ENCODE data around the gene CEBPA. TPM values are rescaled to one million over a fixed set of nuclear protein-coding genes. Genes with fewer than 3 reads are reported as not detected.

The CEBPA gene
- total and polyA plus RNA-seq, 10 of the 15 experiments (the other 5 are each of a cell fraction or from before 2014, with no cell fraction given), result 0.04 to 0.36 (median 0.13) TPM; not detected in 4

DNA sequence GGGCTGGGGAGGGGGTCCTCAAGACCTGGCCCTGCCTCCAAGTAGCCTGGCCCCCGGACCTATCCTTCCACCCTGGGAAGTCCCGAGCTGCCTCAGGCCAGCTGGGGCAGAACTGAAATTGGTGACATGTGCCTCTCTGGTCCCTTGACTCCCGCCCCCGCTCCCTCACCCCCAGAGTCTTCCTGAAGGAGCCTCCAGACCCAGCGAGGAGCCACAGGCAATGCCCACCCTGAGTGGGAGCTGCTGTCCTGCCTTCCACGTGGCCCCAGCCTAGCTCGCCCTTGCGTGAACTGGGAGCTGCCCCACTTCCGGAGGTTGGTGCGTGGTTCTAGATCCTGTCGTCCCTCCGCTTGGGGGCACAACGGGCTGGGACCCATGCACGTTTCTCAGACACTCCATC is 34.6 kb downstream of the CEBPA start:
- in situ Hi-C loops (cut with MboI), result no loop called here
- SMC1A ChIA-PET (ENCODE audit: uncharacterized antibody, unreplicated experiment), result no interaction called here
- Histone ChIP-seq H3K4me3 (no peak overlapping the region), H3K36me3 (ENCODE audit: control insufficient read depth in 2 of 2, insufficient read depth in 2 of 2, low read length in 1 of 2) (no peaks in the 10 kb centered on the region), H3K9ac (ENCODE audit: control insufficient read depth, insufficient read depth, low read length) (no peak overlapping the region), H2AFZ (ENCODE audit: control insufficient read depth, low read depth, low read length) (no peak overlapping the region), H3K79me2 (ENCODE audit: control insufficient read depth, insufficient read depth, low read length) (no peaks in the 10 kb centered on the region), H3K9me3 (replicated peaks; ENCODE audit: control insufficient read depth, insufficient read depth, low read length) (no peaks in the 10 kb centered on the region), H3K4me1 (ENCODE audit: control insufficient read depth, insufficient read depth, low read length) (peaks cover 8% of the 10 kb centered on the region), H3K27me3 (replicated peaks in 1 of 2; ENCODE audit: control insufficient read depth in 2 of 2, insufficient read depth in 2 of 2, low read length in 1 of 2) (no peaks in the 10 kb centered on the region), H4K20me1 (ENCODE audit: control insufficient read depth, insufficient read depth) (no peaks in the 10 kb centered on the region), H3K27ac (ENCODE audit: control insufficient read depth, insufficient read depth) (no peak overlapping the region), H3K4me2 (ENCODE audit: control insufficient read depth, insufficient read depth) (no peak overlapping the region)
- FAIRE-seq (no peak), ATAC-seq (peak; percentile 75), DNase-seq (ENCODE audit: low read depth, low spot score) (no peak)
- intact Hi-C loops (cut with micrococcal nuclease; ENCODE audit: unreplicated experiment), result no loop called here
- TF ChIP-seq BHLHE40 (IDR thresholded peaks at IDR 0.05; ENCODE audit: borderline replicate concordance in 1 of 2, low read depth in 2 of 2, low read length in 1 of 2), result peak in 1 of 2 experiments; percentile 19; a peak in 1 of 4 replicates
- TF ChIP-seq CHD2 (IDR thresholded peaks at IDR 0.05; ENCODE audit: borderline replicate concordance, low read depth, low read length), result no peak
- peak in 1 of 2 experiments; percentile 25; a peak in 1 of 3 replicates for TF ChIP-seq EGR1 (IDR thresholded peaks at IDR 0.05; ENCODE audit: borderline replicate concordance in 1 of 2, low read depth in 2 of 2, low read length in 2 of 2)
- peak; percentile 47 for TF ChIP-seq IKZF1 (conservative IDR thresholded peaks at IDR 0.05)
- TF ChIP-seq NBN (IDR thresholded peaks at IDR 0.05), result no peak
- TF ChIP-seq WRNIP1 (IDR thresholded peaks at IDR 0.05; ENCODE audit: borderline replicate concordance, low read depth, low read length), result no peak
- TF ChIP-seq TCF12 (IDR thresholded peaks at IDR 0.05; ENCODE audit: low read depth, low read length), result 0 out of 2 replicates have a peak, but pooled peaks have one; percentile 22
- POLR2A ChIA-PET, result no interaction called here
- CTCF ChIA-PET, result no interaction called here
- RAD21 ChIA-PET (ENCODE audit: unreplicated experiment), result no interaction called here
- BruUV-seq (replicated peaks), result no TSS peak
- 29% methylated on average over 14 of the region's 14 CpGs for WGBS (ENCODE audit: insufficient coverage, insufficient replicate concordance, low lambda C conversion rate, missing lambda C conversion rate)

DNA sequence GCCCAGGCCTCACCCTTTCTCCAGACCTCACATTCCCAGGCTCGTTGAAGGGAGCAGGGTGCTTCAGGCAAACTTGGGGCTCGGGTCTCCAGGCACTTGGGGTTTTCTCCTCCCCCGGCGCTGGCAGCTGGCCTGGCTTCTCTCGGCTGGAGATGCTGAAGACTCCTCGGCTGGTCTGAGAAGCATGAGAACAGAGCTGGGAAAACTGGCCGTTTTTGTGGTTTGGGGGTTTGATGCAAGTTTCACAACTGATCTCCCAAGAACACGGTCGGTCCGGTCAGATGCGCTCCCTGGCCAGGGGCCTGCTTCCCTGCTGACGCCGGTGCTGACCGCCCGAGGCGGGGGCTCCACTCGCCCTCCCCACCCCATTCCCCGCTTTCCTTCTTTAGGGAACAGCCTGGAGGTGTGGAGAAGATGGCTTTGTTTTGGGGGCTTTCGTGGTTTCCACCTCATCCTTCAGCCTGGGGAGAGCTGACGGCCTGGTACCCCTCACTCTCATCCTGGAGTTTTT is 35.3 kb downstream of the CEBPA start:
- Histone ChIP-seq H3K4me1 (ENCODE audit: control insufficient read depth, insufficient read depth, low read length) (peaks cover 8% of the 10 kb centered on the region), H3K36me3 (ENCODE audit: control insufficient read depth in 2 of 2, insufficient read depth in 2 of 2, low read length in 1 of 2) (no peaks in the 10 kb centered on the region), H3K4me3 (no peak overlapping the region), H3K79me2 (ENCODE audit: control insufficient read depth, insufficient read depth, low read length) (no peaks in the 10 kb centered on the region), H3K4me2 (ENCODE audit: control insufficient read depth, insufficient read depth) (no peak overlapping the region), H4K20me1 (ENCODE audit: control insufficient read depth, insufficient read depth) (no peaks in the 10 kb centered on the region), H3K27ac (ENCODE audit: control insufficient read depth, insufficient read depth) (no peak overlapping the region), H3K9me3 (replicated peaks; ENCODE audit: control insufficient read depth, insufficient read depth, low read length) (no peaks in the 10 kb centered on the region), H3K9ac (ENCODE audit: control insufficient read depth, insufficient read depth, low read length) (no peak overlapping the region), H3K27me3 (replicated peaks in 1 of 2; ENCODE audit: control insufficient read depth in 2 of 2, insufficient read depth in 2 of 2, low read length in 1 of 2) (no peaks in the 10 kb centered on the region), H2AFZ (ENCODE audit: control insufficient read depth, low read depth, low read length) (no peak overlapping the region)
- in situ Hi-C loops (cut with MboI), result no loop called here
- POLR2A ChIA-PET, result no interaction called here
- CTCF ChIA-PET, result interaction anchor here (0.6 kb wide), 1 partner anchor 27 kb away, joined by 3 read pairs; no protein-coding TSS in a partner anchor
- WGBS (ENCODE audit: insufficient coverage, insufficient replicate concordance, low lambda C conversion rate, missing lambda C conversion rate), result 64% methylated on average over 19 of the region's 20 CpGs
- no peak for TF ChIP-seq NFYB (IDR thresholded peaks at IDR 0.05; ENCODE audit: insufficient read depth, low read depth, low read length)
- TF ChIP-seq MYB (IDR thresholded peaks at IDR 0.05; ENCODE audit: borderline replicate concordance, low read depth, low read length), result no peak
- TF ChIP-seq JUND (IDR thresholded peaks at IDR 0.05; ENCODE audit: low read depth, low read length), result no peak
- TF ChIP-seq RUNX3 (IDR thresholded peaks at IDR 0.05; ENCODE audit: low read length), result 0 out of 2 replicates have a peak, but pooled peaks have one; percentile 17
- ATAC-seq (no peak), FAIRE-seq (no peak), DNase-seq (ENCODE audit: low read depth, low spot score) (no peak)
- RAD21 ChIA-PET (ENCODE audit: unreplicated experiment), result no interaction called here
- intact Hi-C loops (cut with micrococcal nuclease; ENCODE audit: unreplicated experiment), result no loop called here
- no TSS peak for BruUV-seq (replicated peaks)
- SMC1A ChIA-PET (ENCODE audit: uncharacterized antibody, unreplicated experiment), result no interaction called here

Data from GM12878 (cell line).